ENCODE results near the gene KRT2.

Gene KRT2

GRCh38 chr12:52613384-52614030, 38.5 kb downstream of the KRT2 start:
- no peak for FAIRE-seq

GRCh38 chr12:52612431-52613383, 39.3 kb downstream of the KRT2 start:
- no peak for FAIRE-seq

- no peak for FAIRE-seq
Measured at GRCh38 chr12:52611080-52611468, 40.9 kb downstream of the KRT2 start.

- no peak for FAIRE-seq
Measured at GRCh38 chr12:52608826-52609630, 43.0 kb downstream of the KRT2 start.

GRCh38 chr12:52608161-52608560, 43.9 kb downstream of the KRT2 start:
- no peak for FAIRE-seq

GRCh38 chr12:52607314-52607713, 44.7 kb downstream of the KRT2 start:
- FAIRE-seq = no peak

- no peak for FAIRE-seq
Measured at GRCh38 chr12:52606581-52607218, 45.3 kb downstream of the KRT2 start.

- no peak for FAIRE-seq
Measured at GRCh38 chr12:52606096-52606495, 45.9 kb downstream of the KRT2 start.

- no peak for FAIRE-seq
Measured at GRCh38 chr12:52605542-52605941, 46.5 kb downstream of the KRT2 start.

- FAIRE-seq = no peak
Measured at GRCh38 chr12:52604859-52605258, 47.2 kb downstream of the KRT2 start.

- FAIRE-seq = no peak
Measured at GRCh38 chr12:52603314-52603713, 48.7 kb downstream of the KRT2 start.

- FAIRE-seq = no peak
Measured at GRCh38 chr12:52602552-52602951, 49.5 kb downstream of the KRT2 start.

- no peak for FAIRE-seq
Measured at GRCh38 chr12:52601671-52602070, 50.3 kb downstream of the KRT2 start.

- FAIRE-seq = no peak
Measured at GRCh38 chr12:52600941-52601481, 51.0 kb downstream of the KRT2 start, which contains the start of gene KRT72. Gene KRT72, minus strand, starts transcription at chr12:52601463. Its CDS starts 11 bp downstream, at chr12:52601452.

GRCh38 chr12:52600475-52600874, 51.5 kb downstream of the KRT2 start:
- FAIRE-seq = no peak

- no peak for FAIRE-seq
Measured at GRCh38 chr12:52600071-52600470, 51.9 kb downstream of the KRT2 start.

GRCh38 chr12:52598966-52599365, 53.0 kb downstream of the KRT2 start:
- FAIRE-seq = no peak

All from A204.1 (cell line).